LNCaP clone FGC (cell line): ENCODE results near the gene TRMO.

Experiments used
- DNase-seq: peaks from one replicate; pipeline ENCODE4 v3.0.0-alpha.2; 2011; ENCODE audit warnings: low read depth
- H3K4me3 ChIP-seq: 2 replicates; pipeline ENCODE4 v1.5.1; 2011; ENCODE audit warnings: mild to moderate bottlenecking, low read depth, low read length, control low read depth
- TF ChIP-seq, protein P1 (sequence below): IDR thresholded peaks from 2 replicates; pipeline ENCODE4 v1.5.1; 2012; ENCODE audit warnings: mild to moderate bottlenecking; ENCODE audit not compliant: control insufficient read depth, insufficient read depth; ENCODE audit errors: extremely low read depth

TRMO gene

DNA sequence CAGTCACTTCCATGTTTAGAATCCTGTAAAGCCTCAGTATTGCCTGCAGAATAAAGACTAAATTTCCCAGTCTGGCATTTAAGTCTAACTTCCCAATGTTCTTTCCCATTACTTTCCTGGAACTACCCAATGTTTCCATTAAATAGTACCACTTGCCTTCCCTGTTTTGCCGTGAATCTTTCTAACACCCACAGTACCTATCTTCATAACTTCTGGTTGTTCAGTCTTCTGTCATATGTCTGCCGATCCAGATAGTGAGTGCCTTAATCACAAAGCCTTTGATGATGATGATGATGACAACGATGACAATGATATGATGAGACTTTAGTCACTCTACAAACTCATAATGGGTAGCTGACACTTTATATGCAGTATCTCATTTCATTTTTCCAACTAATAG is 22.3 kb upstream of the TRMO start:
- no peak overlapping the region for H3K4me3 ChIP-seq
- TF ChIP-seq, protein P1, sequence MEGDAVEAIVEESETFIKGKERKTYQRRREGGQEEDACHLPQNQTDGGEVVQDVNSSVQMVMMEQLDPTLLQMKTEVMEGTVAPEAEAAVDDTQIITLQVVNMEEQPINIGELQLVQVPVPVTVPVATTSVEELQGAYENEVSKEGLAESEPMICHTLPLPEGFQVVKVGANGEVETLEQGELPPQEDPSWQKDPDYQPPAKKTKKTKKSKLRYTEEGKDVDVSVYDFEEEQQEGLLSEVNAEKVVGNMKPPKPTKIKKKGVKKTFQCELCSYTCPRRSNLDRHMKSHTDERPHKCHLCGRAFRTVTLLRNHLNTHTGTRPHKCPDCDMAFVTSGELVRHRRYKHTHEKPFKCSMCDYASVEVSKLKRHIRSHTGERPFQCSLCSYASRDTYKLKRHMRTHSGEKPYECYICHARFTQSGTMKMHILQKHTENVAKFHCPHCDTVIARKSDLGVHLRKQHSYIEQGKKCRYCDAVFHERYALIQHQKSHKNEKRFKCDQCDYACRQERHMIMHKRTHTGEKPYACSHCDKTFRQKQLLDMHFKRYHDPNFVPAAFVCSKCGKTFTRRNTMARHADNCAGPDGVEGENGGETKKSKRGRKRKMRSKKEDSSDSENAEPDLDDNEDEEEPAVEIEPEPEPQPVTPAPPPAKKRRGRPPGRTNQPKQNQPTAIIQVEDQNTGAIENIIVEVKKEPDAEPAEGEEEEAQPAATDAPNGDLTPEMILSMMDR: no peak
- no peak for DNase-seq

DNA sequence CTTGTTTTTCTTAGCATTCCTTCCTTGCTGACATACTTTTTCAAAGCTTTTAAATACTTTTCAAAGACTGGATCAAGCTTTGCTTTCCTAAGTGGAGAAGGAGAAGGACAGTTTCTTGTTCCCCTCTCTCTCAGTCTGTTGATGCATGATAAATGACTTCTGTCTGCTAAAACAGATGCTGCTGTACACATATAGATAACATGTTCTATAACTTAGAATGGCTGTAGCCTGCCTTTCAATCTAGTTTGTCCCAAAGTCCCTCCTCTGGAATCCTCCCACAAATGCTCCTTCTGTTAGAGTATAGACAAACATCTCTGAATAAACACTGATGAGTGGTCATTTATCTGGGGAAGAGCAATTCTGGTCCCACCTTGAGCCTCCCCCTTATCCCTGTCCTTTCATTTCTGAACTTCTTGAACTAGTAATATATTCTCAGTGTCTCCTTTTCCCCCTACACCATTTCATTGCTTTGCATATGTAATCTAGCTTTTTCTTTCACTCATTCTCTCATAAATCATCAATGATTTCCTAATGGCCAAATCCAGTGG is 21.1 kb upstream of the TRMO start:
- no peak for DNase-seq
- no peak overlapping the region for H3K4me3 ChIP-seq
- TF ChIP-seq, protein P1: no peak

DNA sequence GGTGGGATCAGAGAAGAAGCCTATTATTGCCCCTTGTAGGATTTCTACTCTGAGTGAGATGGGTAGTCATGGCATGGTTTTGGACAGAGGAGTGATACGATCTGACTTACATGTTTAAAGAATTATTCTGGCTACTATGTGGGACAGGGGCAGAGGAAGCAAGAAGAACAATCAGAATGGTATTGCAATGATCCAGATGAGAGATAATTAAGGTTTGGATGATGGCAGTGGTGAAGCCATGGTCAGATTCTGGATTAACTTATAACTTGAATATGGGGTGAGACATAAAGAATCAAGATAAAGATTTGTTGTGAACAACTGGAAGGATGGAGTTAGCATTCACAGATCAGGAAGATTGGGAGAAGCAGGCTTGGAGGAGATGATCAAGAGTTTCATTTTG is 19.0 kb upstream of the TRMO start:
- TF ChIP-seq, protein P1: no peak
- no peak overlapping the region for H3K4me3 ChIP-seq
- no peak for DNase-seq

DNA sequence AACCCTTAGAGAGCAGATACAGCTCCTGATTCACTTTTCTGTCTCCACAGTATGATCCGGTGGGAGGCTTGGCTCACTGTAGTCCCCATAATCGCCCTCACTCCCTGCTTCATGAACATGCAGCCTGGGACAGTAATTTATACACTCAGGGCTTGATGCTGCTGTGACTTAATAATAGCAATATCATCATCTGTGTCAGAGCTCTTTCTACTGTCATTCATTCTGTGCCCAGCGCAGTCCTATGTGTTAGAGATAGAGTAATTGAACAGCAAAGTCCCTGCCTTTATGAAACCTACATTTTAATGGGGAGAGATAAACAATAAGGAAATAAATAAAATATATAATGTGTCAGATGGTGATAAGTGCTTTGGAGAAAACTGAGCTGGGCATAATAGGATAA is 18.4 kb upstream of the TRMO start:
- TF ChIP-seq, protein P1: no peak
- no peak for DNase-seq
- H3K4me3 ChIP-seq: no peak overlapping the region

DNA sequence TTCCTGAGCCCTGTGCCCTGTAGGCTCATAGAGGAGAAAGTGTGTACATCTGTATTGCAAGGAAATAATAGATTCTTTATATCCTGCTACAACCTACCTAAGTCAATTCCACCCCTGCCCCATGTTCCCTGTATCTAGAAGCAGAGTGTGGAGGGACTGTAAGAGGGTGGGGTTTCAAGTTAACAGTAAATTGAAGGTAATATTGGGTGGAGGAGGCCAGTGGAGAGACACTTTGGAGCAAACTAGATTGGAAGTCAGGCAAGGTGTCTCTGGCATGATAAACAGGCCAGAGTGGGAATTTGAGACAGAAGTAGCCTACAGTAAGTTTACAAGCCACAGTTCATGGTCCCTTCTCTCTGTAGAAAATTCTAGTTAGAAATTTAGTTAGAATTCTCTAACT is 17.9 kb upstream of the TRMO start:
- no peak overlapping the region for H3K4me3 ChIP-seq
- DNase-seq: no peak
- TF ChIP-seq, protein P1: no peak

DNA sequence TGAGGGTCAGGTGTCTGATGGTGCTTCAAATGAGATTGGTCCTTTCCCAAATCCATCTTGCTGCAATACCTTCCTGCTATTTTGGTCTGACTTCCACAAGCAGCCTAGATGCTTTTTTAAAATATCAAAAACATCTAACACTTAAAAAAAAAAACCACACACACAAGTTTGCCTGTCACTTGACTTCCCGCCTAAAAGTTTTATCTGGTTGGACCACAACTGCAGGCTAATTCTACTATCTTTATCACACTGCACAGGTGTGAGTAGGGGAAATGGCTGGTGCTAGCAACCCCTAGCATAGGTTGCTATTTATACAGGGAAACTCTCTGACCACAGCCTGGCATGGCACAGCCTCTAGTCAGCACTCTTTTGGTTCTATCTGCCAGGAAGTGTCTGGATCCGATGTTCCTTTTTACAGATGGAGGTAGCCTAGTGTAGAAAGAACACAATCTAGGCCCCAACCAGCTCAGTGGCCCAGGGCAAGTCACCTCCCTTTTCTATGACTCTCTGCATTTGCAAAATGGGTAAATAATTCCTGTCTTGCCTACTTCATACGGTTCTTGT is 15.9 kb upstream of the TRMO start, which contains the start of gene HEMGN:
HEMGN (minus strand) TSS at position 92 of the 564 bp plus-strand sequence; CDS start at position 56, 36 bp downstream.
- DNase-seq: no peak
- no peak within 1 kb of the TSS for H3K4me3 ChIP-seq
- TF ChIP-seq, protein P1: no peak

DNA sequence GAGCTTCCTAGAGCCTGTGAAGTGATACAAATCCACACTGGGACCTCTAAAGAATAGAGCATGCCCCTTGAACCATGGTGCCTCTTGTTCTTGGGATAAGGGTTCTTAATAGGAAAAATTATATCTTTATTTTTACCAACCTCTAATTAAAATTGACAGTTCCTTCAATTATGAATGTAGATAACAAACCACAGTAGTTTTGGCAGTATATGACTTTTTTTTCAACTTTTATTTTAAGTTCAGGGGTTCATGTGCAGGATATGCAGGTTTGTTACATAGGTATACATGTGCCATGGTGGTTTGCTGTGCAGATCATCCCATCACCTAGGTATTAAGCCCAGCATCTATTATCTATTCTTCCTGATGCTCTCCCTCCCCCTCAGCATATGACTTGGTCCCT is 14.7 kb upstream of the TRMO start:
- H3K4me3 ChIP-seq: no peak overlapping the region
- DNase-seq: no peak
- TF ChIP-seq, protein P1: no peak
